ENCODE measurements around the gene ZNF540. TPM values are rescaled to one million over a fixed set of nuclear protein-coding genes. Genes with fewer than 3 reads are reported as not detected.
"Not testable (repeated sequence)": the region's sequence is repeated elsewhere in the genome, so short reads cannot be mapped to it uniquely, and the experiment has no call there.

The ZNF540 gene
- total RNA-seq, 2 donors from 2014 or later = 2.3 TPM

DNA sequence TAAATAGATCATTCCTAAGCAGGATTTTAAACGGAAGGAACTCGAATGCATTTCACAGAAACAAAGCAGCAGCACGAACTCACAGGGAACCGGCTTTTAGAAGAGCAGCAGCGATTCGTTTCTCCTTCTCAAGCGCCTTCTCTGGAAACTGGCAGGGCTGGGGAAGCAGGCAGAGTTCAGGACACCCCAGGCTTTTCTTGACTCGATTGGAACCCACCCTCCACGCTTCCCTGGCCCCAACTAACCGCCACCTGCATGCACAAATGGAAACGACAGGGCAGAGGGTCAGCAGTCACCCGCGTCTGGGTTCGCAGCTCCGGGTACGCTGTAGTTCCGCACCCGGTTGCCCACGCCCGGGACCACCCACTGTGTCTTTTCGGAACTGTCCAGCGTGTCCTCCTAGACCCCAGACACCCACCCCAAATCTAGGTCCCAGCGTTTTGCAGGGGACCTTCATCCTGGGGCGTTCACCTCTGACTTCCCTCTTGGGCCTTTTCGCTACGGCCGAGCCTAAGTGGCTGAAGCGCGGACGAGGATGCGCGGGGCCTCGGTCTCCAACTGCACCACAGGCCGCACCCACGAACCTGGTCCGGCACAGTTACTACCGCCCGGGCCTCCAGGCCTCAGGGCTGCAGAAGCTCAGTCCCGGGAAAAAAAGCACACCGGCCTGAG lies 60.1 kb downstream of the ZNF540 start:
- peaks cover 2 to 7% of the 10 kb centered on the region in 2 donors for H3K9me3 Mint-ChIP-seq
- peaks cover 19 to 38% of the 10 kb centered on the region in 2 donors for H3K36me3 Mint-ChIP-seq (ENCODE audit: insufficient read depth in 2 of 2)
- H3K4me1 Mint-ChIP-seq (ENCODE audit: low read depth) = peaks cover 41% of the 10 kb centered on the region
- H3K27me3 Mint-ChIP-seq (ENCODE audit: low read depth) = no peaks in the 10 kb centered on the region
- peak overlapping the region; percentile 98 to 99 for H3K4me3 Mint-ChIP-seq
- peak; percentile 34 to 40 for DNase-seq
- peak overlapping the region; percentile 96 for H3K27ac Mint-ChIP-seq
- ATAC-seq (replicated peaks in 1 of 2) = peak; percentile 20 to 41

- Mint-ChIP-seq H3K4me1 (ENCODE audit: low read depth) (peaks cover 41% of the 10 kb centered on the region), H3K9me3 (peaks cover 2 to 7% of the 10 kb centered on the region in 2 donors), H3K36me3 (ENCODE audit: insufficient read depth in 2 of 2) (peaks cover 18 to 34% of the 10 kb centered on the region in 2 donors), H3K4me3 (peak within 1 kb of the TSS; percentile 98 to 99), H3K27ac (peak within 1 kb of the TSS; percentile 96), H3K27me3 (ENCODE audit: low read depth) (no peaks in the 10 kb centered on the region)
- ATAC-seq (replicated peaks in 1 of 2) (peak; percentile 74 to 81), DNase-seq (peak; percentile 82 to 89)
Observed at GRCh38 chr19:37655301-37655688, 60.6 kb downstream of the ZNF540 start, which contains the start of gene ZFP30. Gene ZFP30, minus strand, starts transcription at chr19:37655465. Its CDS starts 7,643 bp downstream, at chr19:37647822.

GRCh38 chr19:37655689-37656371 lies 61.2 kb downstream of the ZNF540 start:
- peak overlapping the region; percentile 93 for H3K27ac Mint-ChIP-seq
- H3K27me3 Mint-ChIP-seq (ENCODE audit: low read depth) = no peaks in the 10 kb centered on the region
- peaks cover 41% of the 10 kb centered on the region for H3K4me1 Mint-ChIP-seq (ENCODE audit: low read depth)
- H3K4me3 Mint-ChIP-seq = peak overlapping the region; percentile 98 to 99
- ATAC-seq (replicated peaks in 1 of 2) (peak; percentile 81), DNase-seq (peak; percentile 89 to 90)
- peaks cover 18 to 35% of the 10 kb centered on the region in 2 donors for H3K36me3 Mint-ChIP-seq (ENCODE audit: insufficient read depth in 2 of 2)
- peaks cover 2 to 9% of the 10 kb centered on the region in 2 donors for H3K9me3 Mint-ChIP-seq

DNA sequence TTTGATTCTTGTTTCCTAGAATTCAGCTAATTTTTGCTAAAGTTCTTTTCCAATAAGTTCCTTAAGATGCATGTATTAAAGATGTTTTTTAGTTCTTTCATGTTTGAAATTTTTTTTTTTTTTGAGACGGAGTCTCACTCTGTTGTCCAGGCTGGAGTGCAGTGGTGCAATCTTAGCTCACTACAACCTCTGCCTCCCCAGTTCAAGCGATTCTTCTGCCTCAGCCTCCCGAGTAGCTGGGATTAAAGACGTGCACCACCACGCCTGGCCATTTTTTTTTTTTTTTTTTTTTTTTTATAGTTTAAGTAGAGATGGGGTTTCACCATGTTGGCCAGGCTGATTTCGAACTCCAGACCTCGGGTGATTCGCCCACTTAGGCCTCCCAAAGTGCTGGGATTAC lies 62.5 kb downstream of the ZNF540 start:
- Mint-ChIP-seq H3K36me3 (ENCODE audit: insufficient read depth in 2 of 2) (peaks cover 18 to 29% of the 10 kb centered on the region in 2 donors), H3K4me1 (ENCODE audit: low read depth) (peaks cover 41% of the 10 kb centered on the region), H3K4me3 (peak overlapping the region; percentile 98 to 99)
- not testable (repeated sequence) for H3K9me3 Mint-ChIP-seq; DNase-seq; H3K27ac Mint-ChIP-seq; ATAC-seq (replicated peaks in 1 of 2); H3K27me3 Mint-ChIP-seq (ENCODE audit: low read depth)

Other genes starting within 250 kb of the ZNF540 start
- 1 to 10 TPM; 4.2 to 5.3 TPM for gene ZNF527, start 223.8 kb upstream of the ZNF540 start, total RNA-seq
- 10 to 100 TPM in 1 of 2 donors, 1 to 10 TPM in 1; 9.8 to 16.1 TPM for gene ZNF569, start 127.4 kb upstream of the ZNF540 start, total RNA-seq
- gene ZNF570, start 125.5 kb upstream of the ZNF540 start, total RNA-seq = 1 to 10 TPM; 6.4 to 7.7 TPM
- gene ZNF793, start 87.9 kb upstream of the ZNF540 start, total RNA-seq = 1 to 10 TPM; 4.5 to 6.7 TPM
- gene ZNF571, start 84 bp upstream of the ZNF540 start, total RNA-seq = 1 to 10 TPM; 6.2 to 9.4 TPM
- gene ZFP30, start 60.6 kb downstream of the ZNF540 start, total RNA-seq = 10 to 100 TPM; 11.1 to 13.3 TPM
- gene ZNF607, start 124.9 kb downstream of the ZNF540 start, total RNA-seq = 10 to 100 TPM in 1 of 2 donors, 1 to 10 TPM in 1; 8.8 to 10.1 TPM
- 10 to 100 TPM in 1 of 2 donors, 1 to 10 TPM in 1; 9.7 to 11.7 TPM for gene ZNF573, start 184.7 kb downstream of the ZNF540 start, total RNA-seq

Measured in activated T-cell treated with anti-CD3 and anti-CD28 coated beads, Interleukin-2, amount 50 U/mL, for 72 hours (primary cell).